CD4-positive, alpha-beta T cell treated with Interleukin-15 for 1 hour (primary cell): ENCODE data around the gene TMEM87A.

Experiments used
- DNase-seq: peaks from one replicate; pipeline ENCODE4 v3.0.0-alpha.2; 2020

The TMEM87A gene

GRCh38 chr15:42201801-42202200 lies 71.4 kb downstream of the TMEM87A start:
- DNase-seq, result no peak

- no peak for DNase-seq
These were observed 74.1 kb downstream of the TMEM87A start for GRCh38 chr15:42199126-42199525.

GRCh38 chr15:42198516-42198915 lies 74.7 kb downstream of the TMEM87A start:
- no peak for DNase-seq

GRCh38 chr15:42194513-42194912 lies 78.7 kb downstream of the TMEM87A start:
- DNase-seq, result no peak

- DNase-seq, result no peak
These were observed 79.8 kb downstream of the TMEM87A start for GRCh38 chr15:42193383-42193782.

GRCh38 chr15:42191610-42192346 lies 81.5 kb downstream of the TMEM87A start:
- DNase-seq, result no peak

- DNase-seq, result no peak
These were observed 82.9 kb downstream of the TMEM87A start for GRCh38 chr15:42190370-42190769.

- DNase-seq, result no peak
These were observed 87.4 kb downstream of the TMEM87A start for GRCh38 chr15:42185801-42186200.

- DNase-seq, result no peak
These were observed 88.5 kb downstream of the TMEM87A start for GRCh38 chr15:42184736-42185135.

GRCh38 chr15:42184296-42184695 lies 88.9 kb downstream of the TMEM87A start:
- peak; percentile 24 for DNase-seq

- no peak for DNase-seq
These were observed 90.3 kb downstream of the TMEM87A start for GRCh38 chr15:42182961-42183360.

- no peak for DNase-seq
These were observed 90.8 kb downstream of the TMEM87A start for GRCh38 chr15:42182328-42182886.

GRCh38 chr15:42178056-42178455 lies 95.2 kb downstream of the TMEM87A start:
- no peak for DNase-seq

GRCh38 chr15:42175671-42176070 lies 97.6 kb downstream of the TMEM87A start:
- DNase-seq, result no peak

- no peak for DNase-seq
These were observed 100.8 kb downstream of the TMEM87A start for GRCh38 chr15:42172475-42172874.

GRCh38 chr15:42171795-42172194 lies 101.4 kb downstream of the TMEM87A start:
- no peak for DNase-seq

- DNase-seq, result no peak
These were observed 102.1 kb downstream of the TMEM87A start for GRCh38 chr15:42171122-42171521.

- no peak for DNase-seq
These were observed 106.8 kb downstream of the TMEM87A start for GRCh38 chr15:42166225-42166940.

GRCh38 chr15:42165106-42165505 lies 108.1 kb downstream of the TMEM87A start:
- DNase-seq, result no peak

- no peak for DNase-seq
These were observed 109.2 kb downstream of the TMEM87A start for GRCh38 chr15:42163947-42164550.

GRCh38 chr15:42163291-42163690 lies 109.9 kb downstream of the TMEM87A start:
- DNase-seq, result no peak
